ENCODE data around the gene RNF182.

Gene RNF182

GRCh38 chr6:13892017-13892645 is 32.6 kb upstream of the RNF182 start:
- no peak overlapping the region for H2BK15ac ChIP-seq (ENCODE audit: low read length)
- WGBS, 2 donors (ENCODE audit: extremely low coverage in 2 of 2, insufficient read length in 2 of 2, insufficient replicate concordance in 1 of 2), result 100% methylated on average over 1 of the region's 2 CpGs
- no peaks in the 10 kb centered on the region for H3K4me1 ChIP-seq (ENCODE audit: control insufficient read depth in 2 of 2, insufficient read depth in 1 of 2, low read depth in 1 of 2, low read length in 2 of 2)

GRCh38 chr6:13902922-13903321 is 21.8 kb upstream of the RNF182 start:
- H3K23ac ChIP-seq (ENCODE audit: low read depth, low read length, poor library complexity), result no peak overlapping the region
- WGBS, 2 donors (ENCODE audit: extremely low coverage in 2 of 2, insufficient read length in 2 of 2, insufficient replicate concordance in 1 of 2), result no CpG with 5 or more reads among the region's 6 CpGs
- peaks cover 0 to 8% (median 0%) of the 10 kb centered on the region in 3 experiments for H3K27me3 ChIP-seq (ENCODE audit: control insufficient read depth in 3 of 3, insufficient read depth in 3 of 3, low read depth in 1 of 3, low read length in 3 of 3)
- H3K79me1 ChIP-seq (ENCODE audit: low read depth, low read length), result no peaks in the 10 kb centered on the region
- H3K4me1 ChIP-seq (ENCODE audit: control insufficient read depth in 2 of 2, insufficient read depth in 1 of 2, low read depth in 1 of 2, low read length in 2 of 2), result no peaks in the 10 kb centered on the region
- no peak overlapping the region for H4K8ac ChIP-seq (ENCODE audit: low read depth, low read length)
- H3K4me2 ChIP-seq (ENCODE audit: insufficient read depth, low read length, poor library complexity, severe bottlenecking), result no peak overlapping the region
- no peaks in the 10 kb centered on the region for H3K9me3 ChIP-seq (replicated peaks in 1 of 2; ENCODE audit: control insufficient read depth in 2 of 2, insufficient read depth in 1 of 2, low read depth in 1 of 2, low read length in 2 of 2)
- H2AK5ac ChIP-seq (ENCODE audit: low read depth, low read length), result no peak overlapping the region
- H2AFZ ChIP-seq (ENCODE audit: low read length), result no peak overlapping the region
- no peak overlapping the region for H3K14ac ChIP-seq (ENCODE audit: low read length)
- H3K27ac ChIP-seq (replicated peaks; ENCODE audit: low read length), result no peak overlapping the region
- no peak overlapping the region for H2BK5ac ChIP-seq (ENCODE audit: low read length)
- no peak overlapping the region for H3K4ac ChIP-seq (ENCODE audit: low read length)
- no peaks in the 10 kb centered on the region for H3K36me3 ChIP-seq (replicated peaks in 1 of 2; ENCODE audit: control insufficient read depth in 2 of 2, insufficient read depth in 2 of 2, low read length in 2 of 2)
- H2BK15ac ChIP-seq (ENCODE audit: low read length), result no peak overlapping the region
- H2BK12ac ChIP-seq (ENCODE audit: low read length), result no peak overlapping the region
- peak overlapping the region; percentile 56 for H3K18ac ChIP-seq (ENCODE audit: low read length)
- no peak for DNase-seq (ENCODE audit: low spot score)
- no peak overlapping the region for H3K9ac ChIP-seq (ENCODE audit: low read depth, low read length, poor library complexity)
- H2BK120ac ChIP-seq (ENCODE audit: low read depth, low read length), result no peak overlapping the region
- H4K91ac ChIP-seq (ENCODE audit: low read depth, low read length, poor library complexity), result no peak overlapping the region
- no peak overlapping the region for H3K4me3 ChIP-seq (ENCODE audit: low read length in 2 of 2)

More at GRCh38 chr6:13892017-13892645, 32.6 kb upstream of the RNF182 start:
- no peak overlapping the region for H3K4ac ChIP-seq (ENCODE audit: low read length)
- no peak for DNase-seq (ENCODE audit: low spot score)
- H3K23ac ChIP-seq (ENCODE audit: low read depth, low read length, poor library complexity), result no peak overlapping the region
- no peak overlapping the region for H3K18ac ChIP-seq (ENCODE audit: low read length)
- H4K8ac ChIP-seq (ENCODE audit: low read depth, low read length), result no peak overlapping the region
- no peak overlapping the region for H2AK5ac ChIP-seq (ENCODE audit: low read depth, low read length)
- H3K27me3 ChIP-seq (ENCODE audit: control insufficient read depth in 3 of 3, insufficient read depth in 3 of 3, low read depth in 1 of 3, low read length in 3 of 3), result peaks cover 0 to 15% (median 0%) of the 10 kb centered on the region in 3 experiments
- no peak overlapping the region for H4K91ac ChIP-seq (ENCODE audit: low read depth, low read length, poor library complexity)
- H3K9me3 ChIP-seq (replicated peaks in 1 of 2; ENCODE audit: control insufficient read depth in 2 of 2, insufficient read depth in 1 of 2, low read depth in 1 of 2, low read length in 2 of 2), result no peaks in the 10 kb centered on the region
- no peak overlapping the region for H3K14ac ChIP-seq (ENCODE audit: low read length)
- H3K27ac ChIP-seq (replicated peaks; ENCODE audit: low read length), result no peak overlapping the region
- H2BK120ac ChIP-seq (ENCODE audit: low read depth, low read length), result no peak overlapping the region
- H2BK12ac ChIP-seq (ENCODE audit: low read length), result no peak overlapping the region
- H3K4me2 ChIP-seq (ENCODE audit: insufficient read depth, low read length, poor library complexity, severe bottlenecking), result no peak overlapping the region
- H3K79me1 ChIP-seq (ENCODE audit: low read depth, low read length), result no peaks in the 10 kb centered on the region
- H3K36me3 ChIP-seq (replicated peaks in 1 of 2; ENCODE audit: control insufficient read depth in 2 of 2, insufficient read depth in 2 of 2, low read length in 2 of 2), result no peaks in the 10 kb centered on the region
- no peak overlapping the region for H2BK5ac ChIP-seq (ENCODE audit: low read length)
- no peak overlapping the region for H3K9ac ChIP-seq (ENCODE audit: low read depth, low read length, poor library complexity)
- H3K4me3 ChIP-seq (ENCODE audit: low read length in 2 of 2), result no peak overlapping the region
- no peak overlapping the region for H2AFZ ChIP-seq (ENCODE audit: low read length)

GRCh38 chr6:13903364-13903763 is 21.4 kb upstream of the RNF182 start:
- WGBS, 2 donors (ENCODE audit: extremely low coverage in 2 of 2, insufficient read length in 2 of 2, insufficient replicate concordance in 1 of 2), result no CpG with 5 or more reads among the region's 3 CpGs
- Histone ChIP-seq H3K27me3 (ENCODE audit: control insufficient read depth in 3 of 3, insufficient read depth in 3 of 3, low read depth in 1 of 3, low read length in 3 of 3) (peaks cover 0 to 8% (median 0%) of the 10 kb centered on the region in 3 experiments), H4K91ac (ENCODE audit: low read depth, low read length, poor library complexity) (no peak overlapping the region)

GRCh38 chr6:13907001-13907350 is 17.8 kb upstream of the RNF182 start:
- Histone ChIP-seq H2BK120ac (ENCODE audit: low read depth, low read length) (no peak overlapping the region), H3K9me3 (replicated peaks in 1 of 2; ENCODE audit: control insufficient read depth in 2 of 2, insufficient read depth in 1 of 2, low read depth in 1 of 2, low read length in 2 of 2) (no peaks in the 10 kb centered on the region), H2BK15ac (ENCODE audit: low read length) (no peak overlapping the region), H4K8ac (ENCODE audit: low read depth, low read length) (no peak overlapping the region), H3K27me3 (ENCODE audit: control insufficient read depth in 3 of 3, insufficient read depth in 3 of 3, low read depth in 1 of 3, low read length in 3 of 3) (peaks cover 0 to 8% (median 0%) of the 10 kb centered on the region in 3 experiments), H3K4ac (ENCODE audit: low read length) (no peak overlapping the region), H3K9ac (ENCODE audit: low read depth, low read length, poor library complexity) (no peak overlapping the region), H3K36me3 (replicated peaks in 1 of 2; ENCODE audit: control insufficient read depth in 2 of 2, insufficient read depth in 2 of 2, low read length in 2 of 2) (no peaks in the 10 kb centered on the region), H2BK5ac (ENCODE audit: low read length) (no peak overlapping the region), H3K4me2 (ENCODE audit: insufficient read depth, low read length, poor library complexity, severe bottlenecking) (no peak overlapping the region), H2AK5ac (ENCODE audit: low read depth, low read length) (no peak overlapping the region), H2BK12ac (ENCODE audit: low read length) (no peak overlapping the region), H3K14ac (ENCODE audit: low read length) (no peak overlapping the region), H2AFZ (ENCODE audit: low read length) (no peak overlapping the region), H3K23ac (ENCODE audit: low read depth, low read length, poor library complexity) (no peak overlapping the region), H3K4me3 (ENCODE audit: low read length in 2 of 2) (no peak overlapping the region), H3K4me1 (ENCODE audit: control insufficient read depth in 2 of 2, insufficient read depth in 1 of 2, low read depth in 1 of 2, low read length in 2 of 2) (peaks cover 0 to 1% of the 10 kb centered on the region in 2 donors), H4K91ac (ENCODE audit: low read depth, low read length, poor library complexity) (no peak overlapping the region), H3K79me1 (ENCODE audit: low read depth, low read length) (no peaks in the 10 kb centered on the region), H3K27ac (replicated peaks; ENCODE audit: low read length) (no peak overlapping the region), H3K18ac (ENCODE audit: low read length) (no peak overlapping the region)
- no peak for DNase-seq (ENCODE audit: low spot score)
- no CpG with 5 or more reads among the region's 2 CpGs for WGBS, 2 donors (ENCODE audit: extremely low coverage in 2 of 2, insufficient read length in 2 of 2, insufficient replicate concordance in 1 of 2)

More at GRCh38 chr6:13903364-13903763, 21.4 kb upstream of the RNF182 start:
- Histone ChIP-seq H3K4me1 (ENCODE audit: control insufficient read depth in 2 of 2, insufficient read depth in 1 of 2, low read depth in 1 of 2, low read length in 2 of 2) (no peaks in the 10 kb centered on the region), H2BK12ac (ENCODE audit: low read length) (no peak overlapping the region), H2BK15ac (ENCODE audit: low read length) (no peak overlapping the region), H3K23ac (ENCODE audit: low read depth, low read length, poor library complexity) (no peak overlapping the region), H2AK5ac (ENCODE audit: low read depth, low read length) (no peak overlapping the region), H2BK120ac (ENCODE audit: low read depth, low read length) (no peak overlapping the region), H3K14ac (ENCODE audit: low read length) (no peak overlapping the region), H3K27ac (replicated peaks; ENCODE audit: low read length) (no peak overlapping the region), H3K4ac (ENCODE audit: low read length) (no peak overlapping the region), H3K18ac (ENCODE audit: low read length) (no peak overlapping the region), H3K9me3 (replicated peaks in 1 of 2; ENCODE audit: control insufficient read depth in 2 of 2, insufficient read depth in 1 of 2, low read depth in 1 of 2, low read length in 2 of 2) (no peaks in the 10 kb centered on the region), H4K8ac (ENCODE audit: low read depth, low read length) (no peak overlapping the region), H3K36me3 (replicated peaks in 1 of 2; ENCODE audit: control insufficient read depth in 2 of 2, insufficient read depth in 2 of 2, low read length in 2 of 2) (no peaks in the 10 kb centered on the region), H3K79me1 (ENCODE audit: low read depth, low read length) (no peaks in the 10 kb centered on the region), H3K9ac (ENCODE audit: low read depth, low read length, poor library complexity) (no peak overlapping the region), H2BK5ac (ENCODE audit: low read length) (no peak overlapping the region), H3K4me2 (ENCODE audit: insufficient read depth, low read length, poor library complexity, severe bottlenecking) (no peak overlapping the region), H2AFZ (ENCODE audit: low read length) (no peak overlapping the region), H3K4me3 (ENCODE audit: low read length in 2 of 2) (no peak overlapping the region)
- no peak for DNase-seq (ENCODE audit: low spot score)

Data from neuronal stem cell (in vitro differentiated cells).